ENCODE results near the gene UTRN.

DNA sequence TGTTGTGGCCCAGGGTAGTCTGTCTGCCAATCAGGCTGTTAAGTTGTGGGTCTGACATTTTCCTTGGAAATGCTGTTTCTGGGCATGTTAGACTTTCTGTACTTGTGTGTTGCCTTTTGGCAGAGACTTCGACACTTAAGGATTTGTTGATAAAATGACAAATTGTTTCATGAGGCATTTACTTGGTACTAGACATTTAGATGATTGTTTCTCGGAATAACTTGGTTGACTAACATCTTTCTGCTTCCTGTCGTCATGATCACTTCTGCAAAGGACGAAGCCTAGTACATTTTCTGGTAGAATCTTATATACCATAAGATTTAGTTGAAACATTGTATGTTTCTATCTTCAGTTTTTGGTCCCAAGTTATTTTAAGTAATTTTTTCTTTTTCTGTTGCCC, 34.1 kb downstream of the UTRN start:
- TF ChIP-seq, protein P1, sequence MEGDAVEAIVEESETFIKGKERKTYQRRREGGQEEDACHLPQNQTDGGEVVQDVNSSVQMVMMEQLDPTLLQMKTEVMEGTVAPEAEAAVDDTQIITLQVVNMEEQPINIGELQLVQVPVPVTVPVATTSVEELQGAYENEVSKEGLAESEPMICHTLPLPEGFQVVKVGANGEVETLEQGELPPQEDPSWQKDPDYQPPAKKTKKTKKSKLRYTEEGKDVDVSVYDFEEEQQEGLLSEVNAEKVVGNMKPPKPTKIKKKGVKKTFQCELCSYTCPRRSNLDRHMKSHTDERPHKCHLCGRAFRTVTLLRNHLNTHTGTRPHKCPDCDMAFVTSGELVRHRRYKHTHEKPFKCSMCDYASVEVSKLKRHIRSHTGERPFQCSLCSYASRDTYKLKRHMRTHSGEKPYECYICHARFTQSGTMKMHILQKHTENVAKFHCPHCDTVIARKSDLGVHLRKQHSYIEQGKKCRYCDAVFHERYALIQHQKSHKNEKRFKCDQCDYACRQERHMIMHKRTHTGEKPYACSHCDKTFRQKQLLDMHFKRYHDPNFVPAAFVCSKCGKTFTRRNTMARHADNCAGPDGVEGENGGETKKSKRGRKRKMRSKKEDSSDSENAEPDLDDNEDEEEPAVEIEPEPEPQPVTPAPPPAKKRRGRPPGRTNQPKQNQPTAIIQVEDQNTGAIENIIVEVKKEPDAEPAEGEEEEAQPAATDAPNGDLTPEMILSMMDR (conservative IDR thresholded peaks at IDR 0.05; ENCODE audit: low read length), result no peak
- no peak for TF ChIP-seq EZH2phosphoT487 (IDR thresholded peaks at IDR 0.05; ENCODE audit: borderline replicate concordance, low read depth, low read length)

All from OCI-LY7 (cell line).